GM12873 (cell line): ENCODE results near the gene BMERB1.

Source experiments
- CTCF ChIP-seq: IDR thresholded peaks from 2 replicates; pipeline ENCODE4 v1.5.1; 2012; ENCODE audit warnings: low read depth, mild to moderate bottlenecking, moderate library complexity, low read length, control low read depth; ENCODE audit not compliant: insufficient read depth; ENCODE audit errors: missing control alignments

BMERB1 gene

GRCh38 chr16:15620611-15621195 is 186.3 kb downstream of the BMERB1 start:
- TF ChIP-seq CTCF = no peak

- no peak for TF ChIP-seq CTCF
Observed at GRCh38 chr16:15621456-15621855, 187.1 kb downstream of the BMERB1 start.

- TF ChIP-seq CTCF = no peak
Observed at GRCh38 chr16:15621889-15622288, 187.5 kb downstream of the BMERB1 start.

GRCh38 chr16:15631730-15632409 is 197.5 kb downstream of the BMERB1 start:
- TF ChIP-seq CTCF = no peak

GRCh38 chr16:15635926-15636325 is 201.5 kb downstream of the BMERB1 start:
- TF ChIP-seq CTCF = no peak

GRCh38 chr16:15636392-15636873 is 202.0 kb downstream of the BMERB1 start:
- TF ChIP-seq CTCF = no peak
